Fibroblast of gingiva (primary cell): Measurements from ENCODE around the gene TMEM120A.

Experiments used
- DNase-seq: peaks from one replicate; pipeline ENCODE4 v3.0.0-alpha.2; 2011; ENCODE audit warnings: low read depth

TMEM120A gene

DNA sequence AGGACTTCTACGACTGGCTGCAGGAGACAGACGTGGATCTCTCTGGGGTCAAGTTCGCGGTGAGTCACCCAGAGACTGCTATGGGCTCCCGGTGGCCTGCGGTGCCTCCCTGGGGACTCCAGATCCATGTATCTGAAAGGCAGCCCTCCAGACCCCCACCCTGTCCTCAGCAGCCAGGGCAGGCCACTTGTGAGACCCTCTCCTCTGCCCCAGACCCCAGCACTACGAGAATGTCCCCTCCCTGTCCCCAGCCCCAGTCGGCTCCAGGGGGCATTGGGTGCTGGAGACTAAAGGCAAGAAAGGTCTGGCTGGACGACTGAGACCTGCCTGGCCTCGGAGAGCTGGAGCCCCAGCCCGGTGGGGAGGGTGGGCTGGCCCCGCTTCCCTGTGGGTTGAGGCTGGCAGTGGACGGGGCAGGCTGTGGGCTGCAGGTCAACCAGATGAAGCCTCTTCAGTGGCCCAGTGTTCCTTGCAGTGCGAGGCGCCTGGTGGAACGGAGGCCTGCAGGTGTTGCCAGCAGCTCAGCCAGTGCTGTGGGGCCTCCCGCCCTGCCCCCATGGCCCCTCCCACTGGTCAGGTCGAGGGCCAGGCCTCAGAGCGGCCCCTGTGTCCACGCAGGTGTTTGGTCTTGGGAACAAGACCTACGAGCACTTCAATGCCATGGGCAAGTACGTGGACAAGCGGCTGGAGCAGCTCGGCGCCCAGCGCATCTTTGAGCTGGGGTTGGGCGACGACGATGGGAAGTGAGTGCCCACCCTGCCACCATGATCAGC is 13.8 kb downstream of the TMEM120A start:
- DNase-seq: no peak

DNA sequence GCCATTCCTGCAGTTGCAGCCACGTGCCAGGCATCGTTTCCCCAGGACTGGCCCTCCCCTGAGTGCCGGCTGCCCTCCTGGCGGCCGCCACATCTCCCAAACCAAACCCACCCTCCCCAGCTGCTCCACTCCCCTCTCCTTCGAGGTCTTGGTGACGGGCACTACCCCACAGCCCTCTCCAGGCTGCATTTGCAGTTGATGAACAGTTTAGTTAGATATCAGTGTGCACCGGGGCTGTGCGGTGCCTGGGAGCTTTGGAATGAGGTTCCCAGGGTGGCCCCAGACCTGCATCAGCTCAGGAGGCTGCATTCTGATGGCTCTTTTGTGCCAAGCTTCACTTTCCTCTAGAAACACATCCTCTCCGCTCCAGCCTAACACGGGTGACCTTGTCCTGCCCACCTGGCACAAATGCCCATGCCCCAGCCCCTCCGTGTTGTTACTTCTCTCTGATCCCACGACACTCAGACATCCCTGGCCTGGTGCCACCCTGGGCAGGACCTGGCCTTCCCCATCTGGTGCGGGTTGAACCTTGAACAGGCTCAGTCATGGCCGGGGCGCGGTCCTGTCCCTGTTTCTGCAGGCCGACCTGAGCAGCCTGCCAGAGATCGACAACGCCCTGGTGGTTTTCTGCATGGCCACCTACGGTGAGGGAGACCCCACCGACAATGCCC is 14.5 kb downstream of the TMEM120A start:
- DNase-seq: no peak

DNA sequence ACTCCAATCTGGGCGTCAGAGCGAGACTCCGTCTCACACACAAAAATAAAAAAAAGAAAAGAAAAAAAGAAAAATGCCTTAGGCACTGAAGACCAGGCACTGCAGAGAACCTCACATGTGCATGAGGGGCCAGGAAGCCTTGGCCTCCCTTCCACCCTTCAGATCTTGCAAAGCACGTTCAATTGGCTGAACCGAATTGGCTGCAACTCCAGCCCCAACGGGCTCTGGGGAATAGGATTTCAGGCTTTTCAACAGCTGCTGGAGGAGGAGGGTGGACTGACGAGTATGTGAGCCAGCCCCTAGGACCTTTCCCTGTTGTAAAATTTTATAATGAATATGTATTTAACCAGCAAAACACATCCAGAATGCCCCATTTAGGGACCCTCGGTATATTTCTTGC is 16.7 kb downstream of the TMEM120A start:
- peak; percentile 79 for DNase-seq

DNA sequence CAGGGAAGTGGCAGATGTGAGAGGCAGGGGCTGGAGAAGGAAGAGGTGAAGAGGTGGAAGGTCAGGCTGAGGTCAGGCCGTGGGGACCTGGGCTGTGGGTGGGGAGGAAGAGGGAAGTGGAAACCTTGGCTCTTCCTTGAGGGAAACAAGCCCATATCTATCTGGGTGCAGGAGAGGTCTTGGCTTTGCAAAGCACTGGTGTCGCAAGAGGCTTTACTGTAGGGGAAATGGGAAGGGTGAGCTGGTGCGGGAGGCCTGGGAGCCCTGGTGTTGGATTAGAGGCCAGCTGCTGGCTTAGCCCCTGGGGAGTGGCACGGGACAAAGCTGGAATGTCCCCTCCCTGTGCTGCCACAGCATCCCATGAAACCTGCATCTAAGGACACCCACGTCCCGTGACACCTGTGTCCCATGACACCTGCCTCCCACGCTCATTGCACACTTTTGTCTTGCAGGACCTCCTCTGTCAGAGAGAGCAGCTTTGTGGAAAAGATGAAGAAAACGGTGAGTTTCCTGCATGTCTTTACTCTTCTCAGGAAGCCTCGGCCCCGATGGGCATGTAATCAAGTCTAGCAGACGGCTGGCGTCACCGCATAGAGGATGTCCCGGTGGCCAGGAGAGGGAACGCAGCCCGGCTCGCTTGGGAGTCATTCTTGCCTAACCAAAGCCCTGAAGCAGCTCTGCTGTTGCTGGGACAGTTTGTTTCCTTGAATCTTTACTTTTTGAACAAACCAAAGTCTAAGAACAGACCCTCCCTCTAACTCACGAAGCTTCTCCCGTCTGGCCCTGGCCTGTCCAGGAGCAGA is 22.2 kb downstream of the TMEM120A start:
- no peak for DNase-seq

DNA sequence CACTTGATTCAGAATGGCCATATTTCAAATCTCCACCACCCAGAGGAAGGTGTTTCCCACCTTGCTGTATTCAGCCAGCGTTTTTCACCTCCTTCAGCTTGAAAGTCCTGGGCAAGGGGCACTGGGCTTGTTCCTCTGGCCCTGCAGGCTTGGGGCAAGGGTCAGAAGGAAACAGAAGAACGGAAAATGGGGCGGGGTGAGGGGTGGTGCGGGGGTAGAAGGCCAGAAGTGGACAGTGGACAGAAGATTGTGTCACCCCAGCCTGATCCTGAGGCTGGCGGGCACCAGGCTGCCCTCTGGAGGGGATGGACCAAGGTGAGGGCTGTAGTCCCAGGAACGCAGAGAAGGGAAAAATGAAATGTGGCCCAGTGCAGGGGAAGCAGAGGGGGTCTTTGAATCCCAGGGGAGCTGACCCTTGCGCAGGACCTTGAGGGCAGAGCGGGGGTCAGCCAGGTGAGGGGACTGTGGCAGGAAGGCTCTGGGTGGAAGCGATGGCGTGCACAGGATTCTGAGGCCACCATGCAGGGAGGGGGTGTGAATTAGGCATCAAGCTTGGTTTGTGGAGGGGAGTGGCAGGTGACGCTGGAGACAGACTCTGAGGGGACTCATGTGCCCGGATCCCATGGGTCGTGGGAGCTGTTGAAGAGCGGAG is 23.0 kb downstream of the TMEM120A start:
- no peak for DNase-seq

DNA sequence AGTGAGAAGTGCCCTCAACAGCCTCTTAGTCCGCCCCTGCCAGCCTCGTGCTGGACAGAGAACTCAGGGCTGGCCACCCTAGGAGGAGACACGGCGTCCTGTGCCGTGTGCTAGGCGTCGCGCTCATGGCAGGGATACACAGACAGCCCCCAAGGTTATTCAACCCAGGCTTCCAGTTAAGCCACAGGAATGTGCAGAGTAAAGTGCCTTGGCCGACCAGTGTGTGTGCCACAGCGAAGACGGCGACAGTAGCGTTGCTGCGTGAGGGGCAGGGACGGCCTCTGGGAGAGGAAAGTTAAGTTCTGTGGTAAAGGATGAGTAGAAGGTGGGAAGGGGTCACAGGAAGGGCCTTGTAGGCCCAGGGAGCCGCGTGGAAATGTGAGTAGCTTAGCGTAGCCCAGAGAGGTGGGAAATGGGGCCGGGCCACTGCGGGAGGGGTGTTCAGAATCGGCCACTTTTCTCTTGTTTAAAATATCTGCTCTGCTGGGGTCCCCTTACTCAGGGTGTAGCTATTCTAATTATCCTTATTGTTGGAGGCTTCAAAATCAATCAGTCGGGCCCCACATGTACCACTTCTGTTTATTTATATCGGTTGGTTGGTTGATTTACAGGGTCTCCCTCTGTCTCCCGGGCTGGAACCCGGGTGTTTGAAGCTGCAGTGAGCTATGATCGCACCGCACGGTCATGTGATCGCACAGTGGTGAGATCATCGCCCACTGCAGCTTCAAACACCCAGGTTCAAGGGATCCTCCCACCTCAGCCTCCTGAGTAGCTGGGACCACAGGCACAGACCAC is 24.5 kb downstream of the TMEM120A start:
- no peak for DNase-seq

DNA sequence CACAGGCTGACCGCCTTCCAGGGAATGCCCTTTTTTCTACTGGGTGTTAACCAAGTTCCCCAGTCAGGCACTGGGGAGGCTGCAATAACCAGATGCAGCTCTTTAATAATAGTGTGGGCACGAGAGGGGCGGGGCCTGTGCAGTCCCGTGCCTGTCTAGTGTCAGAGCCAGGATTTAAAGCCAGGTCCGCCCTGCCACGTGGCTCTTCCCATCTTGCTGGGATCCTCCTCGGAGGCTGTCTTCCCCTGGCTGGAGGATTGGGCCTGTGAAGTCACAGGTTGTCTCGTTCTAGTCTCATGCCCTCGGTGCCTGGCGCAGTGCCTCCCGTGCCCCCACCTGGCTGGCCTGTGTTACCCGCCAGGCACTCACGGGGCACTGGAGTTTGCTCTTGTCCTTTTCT is 25.2 kb downstream of the TMEM120A start:
- DNase-seq: peak; percentile 64

DNA sequence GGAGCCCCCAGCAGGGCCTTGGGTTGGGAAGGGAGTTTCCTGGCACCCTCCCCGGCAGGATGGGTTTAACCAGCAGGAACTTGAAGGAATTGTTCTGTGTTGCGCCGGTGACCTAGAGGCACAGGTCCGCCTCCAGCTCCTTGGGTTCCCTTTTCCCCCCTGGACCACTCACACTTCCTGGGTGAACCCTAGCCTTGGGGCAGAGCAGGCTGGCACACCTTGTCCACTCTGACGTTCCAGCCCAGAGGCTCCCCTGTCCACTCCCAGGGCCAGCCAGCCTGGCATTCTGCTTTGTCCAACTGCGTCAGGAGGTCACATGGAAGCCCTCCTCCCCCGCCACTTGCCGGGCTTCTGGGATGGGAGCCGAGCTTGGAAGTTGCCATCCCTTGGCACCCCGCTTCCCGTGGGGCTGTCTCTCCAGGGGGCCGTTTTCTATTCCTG is 25.8 kb downstream of the TMEM120A start:
- DNase-seq: no peak

DNA sequence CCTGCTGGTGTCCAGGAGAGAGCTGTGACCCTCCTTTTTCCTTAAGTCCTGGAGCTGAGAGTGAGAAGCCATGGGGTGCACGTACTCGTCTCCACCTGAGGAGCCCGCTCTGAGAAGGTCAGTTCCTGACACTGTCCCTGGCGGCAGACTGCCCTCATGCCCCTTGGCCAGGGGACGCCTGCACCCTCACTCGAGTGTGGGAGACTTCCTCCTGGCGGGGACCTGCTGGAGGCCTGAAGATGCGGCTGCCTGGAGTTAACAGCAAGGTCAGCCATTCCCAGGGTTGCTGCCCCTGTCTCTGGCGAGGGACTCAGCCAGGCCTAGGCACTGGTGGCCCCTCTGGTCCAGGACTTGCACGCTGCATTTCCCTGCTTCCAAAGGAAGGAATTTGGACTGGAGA is 26.4 kb downstream of the TMEM120A start:
- no peak for DNase-seq

DNA sequence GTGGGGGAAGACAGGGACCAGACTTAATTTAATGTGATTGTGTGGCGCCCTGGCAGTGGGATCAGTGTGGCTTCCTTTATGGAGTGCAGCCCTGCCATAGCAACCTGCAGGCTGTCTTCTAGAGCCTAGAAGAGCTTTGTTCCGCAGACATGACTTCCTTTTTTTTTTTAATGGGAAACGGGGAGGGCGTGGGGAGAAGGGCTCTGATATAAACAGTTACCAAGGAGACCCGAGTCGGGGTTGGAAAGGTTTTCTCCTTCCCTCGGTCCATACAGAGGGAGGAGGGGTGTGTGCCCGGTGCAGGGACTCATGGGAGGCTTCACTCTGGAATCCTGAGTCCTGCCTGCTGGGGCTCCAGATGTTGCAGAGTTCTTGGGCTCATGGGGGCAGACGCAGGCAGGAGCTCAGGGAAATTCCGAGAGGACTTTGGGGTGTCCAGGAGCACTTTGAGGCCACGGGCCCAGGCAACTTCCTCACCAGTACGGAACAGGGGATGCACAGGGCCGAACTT is 26.9 kb downstream of the TMEM120A start:
- no peak for DNase-seq

DNA sequence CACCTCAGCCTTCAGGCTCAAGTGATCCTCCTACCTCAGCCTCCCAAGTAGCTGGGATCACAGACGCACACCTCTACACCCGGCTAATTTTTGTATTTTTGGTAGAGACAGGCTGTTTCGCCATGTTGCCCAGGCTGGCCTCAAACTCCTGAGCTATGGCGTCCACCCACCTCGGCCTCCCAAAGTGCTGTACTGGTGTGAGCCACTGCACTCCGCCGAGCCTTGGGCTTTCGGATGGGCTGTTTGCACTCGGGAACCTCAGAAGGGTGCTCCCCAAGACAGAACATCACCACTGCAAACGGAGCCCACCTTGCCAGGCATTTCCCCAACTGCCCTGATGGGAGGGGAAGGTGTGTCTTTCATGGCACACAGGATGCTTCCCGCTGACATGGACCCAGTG is 27.3 kb downstream of the TMEM120A start:
- DNase-seq: peak; percentile 3

DNA sequence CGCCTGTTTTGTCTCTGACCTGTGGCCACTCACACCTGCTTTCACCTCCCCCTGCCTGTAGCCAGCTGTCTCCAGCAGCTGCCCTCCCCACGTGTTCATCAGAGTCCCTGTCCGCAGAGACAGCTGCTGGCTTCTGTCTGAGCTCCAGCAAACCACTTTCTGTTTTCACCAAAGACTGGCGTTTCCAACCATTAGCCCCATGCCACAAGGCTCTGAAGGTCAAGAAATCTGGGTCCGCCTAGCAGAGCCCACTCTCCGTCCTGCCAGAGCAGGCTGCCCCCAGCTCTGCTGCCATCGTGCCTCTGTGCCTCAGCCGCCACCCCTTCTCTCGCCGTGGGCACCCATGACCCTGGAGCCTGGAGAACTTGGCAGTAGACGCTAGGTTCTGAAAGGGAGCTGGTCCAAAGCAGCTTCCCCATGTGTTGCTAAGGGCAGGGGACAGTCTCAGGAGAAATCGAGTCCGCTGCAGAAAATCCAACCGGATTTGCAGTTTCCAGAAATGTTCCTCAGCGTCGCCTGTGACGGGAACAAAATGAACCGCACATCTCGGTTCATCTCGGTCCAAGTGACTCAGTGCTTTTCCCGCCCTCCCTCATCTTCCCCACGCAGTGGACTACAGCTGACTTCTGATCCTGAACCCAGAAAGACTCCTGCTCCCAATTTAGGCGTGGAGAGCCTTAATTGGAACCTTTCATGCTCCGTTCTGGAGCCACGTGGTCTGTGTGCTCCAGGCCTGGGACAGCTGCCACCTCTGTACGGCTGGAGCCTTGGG is 28.0 kb downstream of the TMEM120A start:
- peak; percentile 95 for DNase-seq

DNA sequence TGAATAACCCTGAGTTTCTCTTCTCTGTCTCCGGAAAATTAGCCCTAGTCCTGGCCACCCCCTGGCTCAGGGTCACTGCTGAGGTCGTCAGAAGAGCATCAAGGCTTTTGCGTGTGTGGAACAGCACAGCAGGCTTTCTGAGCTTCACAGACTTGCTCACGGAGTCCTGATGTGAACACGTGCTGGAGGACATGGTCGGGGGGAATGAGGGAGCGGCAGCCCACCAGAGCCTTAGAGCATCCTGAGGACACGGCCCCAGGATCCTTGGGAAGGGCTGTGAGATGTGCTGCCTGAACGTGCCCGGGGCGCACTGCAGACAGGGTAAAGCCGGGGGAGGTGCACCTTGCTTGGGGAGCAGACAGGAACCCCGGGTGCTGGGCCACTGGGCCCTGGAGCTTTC is 28.8 kb downstream of the TMEM120A start:
- no peak for DNase-seq

DNA sequence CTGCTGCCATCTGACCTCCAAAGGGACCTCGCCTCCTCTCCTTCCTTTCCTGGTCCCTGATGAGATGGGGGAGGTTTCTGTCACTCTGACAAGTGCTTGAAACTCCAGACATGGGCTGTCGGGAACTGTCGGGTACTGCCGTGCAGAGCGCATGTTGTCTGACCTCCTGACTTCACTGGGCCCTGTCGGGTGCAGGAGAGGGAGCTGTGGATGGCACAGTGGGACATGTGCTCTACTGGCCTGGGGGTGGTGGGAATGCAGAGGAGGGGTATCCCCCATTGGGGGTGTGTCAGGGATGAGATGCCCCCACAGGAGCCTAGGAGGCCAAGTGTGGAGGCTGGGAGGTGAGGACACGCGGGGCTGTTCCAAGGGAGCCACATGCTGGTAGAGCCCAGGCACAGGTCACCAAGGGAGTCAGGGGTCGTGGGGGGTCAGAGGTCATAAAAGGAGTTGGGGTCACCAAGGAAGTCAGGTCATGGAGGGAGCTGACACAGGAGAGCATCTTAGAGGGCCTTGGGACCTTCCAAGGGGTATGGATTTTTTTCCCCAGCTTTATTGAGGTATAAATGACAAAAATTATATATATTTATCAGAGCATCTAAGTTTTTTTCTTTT is 30.9 kb downstream of the TMEM120A start:
- no peak for DNase-seq

DNA sequence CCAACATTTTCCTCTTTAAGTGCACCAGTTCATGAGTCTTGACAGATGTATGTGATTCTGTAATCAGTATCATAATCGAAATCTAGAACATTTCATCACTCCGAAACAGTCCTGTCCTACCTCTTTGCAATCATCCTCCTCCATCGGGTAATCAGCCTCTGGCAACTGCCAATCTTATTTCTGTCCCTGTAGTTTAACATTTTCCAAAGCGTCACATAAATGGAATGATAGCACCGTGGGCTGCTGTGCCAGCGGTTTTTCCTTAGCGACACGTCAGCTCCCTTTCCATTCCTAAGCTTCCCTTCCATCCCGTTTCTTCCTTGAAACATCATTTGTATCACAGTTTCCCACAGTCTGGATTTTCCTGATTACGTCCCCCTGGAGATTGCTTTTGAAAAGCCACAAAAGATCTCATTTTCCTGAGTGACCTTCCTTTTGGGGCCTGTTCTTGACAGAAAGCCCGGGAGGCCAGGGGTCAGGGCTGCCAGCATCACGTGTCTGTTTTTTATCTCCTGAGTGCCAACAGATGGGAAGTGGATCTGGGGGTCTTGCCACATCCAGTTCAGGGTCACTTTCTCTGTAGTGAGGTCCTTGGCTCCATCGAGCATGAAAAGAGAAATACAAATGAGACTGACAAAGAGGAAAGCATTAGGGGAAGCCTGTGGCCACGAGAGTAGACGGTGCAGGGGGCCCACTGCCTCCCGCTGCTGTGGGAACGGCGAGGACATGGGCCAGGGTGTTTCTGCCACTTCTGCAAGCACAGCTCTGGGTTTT is 31.6 kb downstream of the TMEM120A start:
- DNase-seq: peak; percentile 92

DNA sequence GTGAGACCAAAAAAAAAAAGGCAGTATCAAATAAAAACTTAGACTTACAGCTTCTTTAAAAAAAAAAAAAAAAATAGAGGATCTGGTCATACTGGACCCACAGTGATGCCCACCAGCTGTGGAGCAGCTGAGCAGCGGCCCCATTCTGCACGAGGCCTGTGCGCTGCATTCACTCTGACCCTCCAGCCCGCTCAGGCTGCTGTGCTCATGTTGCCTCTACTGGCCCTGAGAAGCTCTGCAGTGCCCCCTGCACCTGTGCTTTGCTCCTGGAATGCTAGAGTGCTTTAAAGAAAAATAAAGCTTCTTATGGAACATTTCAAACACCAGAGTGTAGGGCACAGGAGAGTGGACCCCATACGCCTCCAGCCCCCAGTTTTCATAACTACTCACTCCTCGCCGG is 33.2 kb downstream of the TMEM120A start:
- DNase-seq: no peak

DNA sequence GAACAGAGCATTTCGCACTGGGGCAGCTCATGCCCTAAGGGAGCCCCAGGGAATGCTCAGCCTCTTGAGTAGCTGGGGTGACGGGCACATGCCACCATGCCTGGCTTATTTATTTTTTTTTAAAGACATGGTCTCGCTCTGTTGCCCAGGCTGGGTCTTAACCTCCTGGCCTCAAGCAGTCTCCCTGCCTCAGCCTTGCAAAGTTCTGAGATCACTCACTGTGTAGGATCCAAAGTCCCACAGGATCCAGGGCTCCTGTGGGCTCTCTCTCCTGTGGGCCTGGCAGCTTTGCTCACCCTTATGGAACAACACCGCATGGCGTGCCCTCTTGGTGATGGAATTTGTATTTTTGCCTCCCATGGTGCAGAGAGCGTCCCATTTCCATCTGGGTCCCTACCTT is 34.0 kb downstream of the TMEM120A start:
- no peak for DNase-seq

DNA sequence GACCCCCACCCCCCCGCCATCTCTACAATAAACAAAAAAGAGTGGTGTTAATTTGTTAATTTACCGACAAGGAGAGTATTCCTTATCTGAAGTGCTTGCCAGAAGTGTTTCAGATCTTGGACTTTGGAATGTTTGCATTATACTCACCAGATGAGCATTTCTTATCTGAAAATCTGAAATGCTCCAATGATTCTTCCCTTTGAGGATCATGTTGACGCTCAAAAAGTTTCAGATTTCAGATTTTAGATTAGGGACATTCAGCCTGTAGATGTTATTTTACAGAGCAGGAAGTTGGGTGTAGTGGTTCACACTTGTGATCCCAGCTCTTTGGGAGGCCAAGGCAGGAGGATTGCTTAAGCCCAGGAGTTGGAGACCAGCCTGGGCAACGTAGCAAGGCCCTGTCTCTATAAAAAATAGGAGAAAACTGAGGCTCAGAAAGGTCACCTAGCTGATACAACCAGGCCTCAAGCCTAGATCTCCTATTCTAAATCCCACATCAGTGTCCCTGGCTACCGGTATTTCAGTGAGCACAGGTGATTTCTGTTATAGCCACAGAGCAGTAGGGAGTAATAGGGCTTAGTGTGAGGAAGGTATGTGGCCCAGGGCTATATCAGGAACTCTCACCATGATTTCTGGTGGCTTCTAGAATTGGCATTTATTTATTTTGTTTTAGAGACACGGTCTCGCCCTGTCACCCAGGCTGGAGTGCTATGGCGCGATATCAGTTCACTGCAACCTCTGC is 35.4 kb downstream of the TMEM120A start:
- DNase-seq: no peak
